CD4-positive, alpha-beta T cell (primary cell): ENCODE measurements around the gene KLHL33. TPM values are rescaled to one million over a fixed set of nuclear protein-coding genes. Genes with fewer than 3 reads are reported as not detected.

Experiments used
- ATAC-seq: fragments of 200-7000 bp; cut with Tn5 transposase; one replicate; pipeline ENCODE4 v1.10.0; 2022; ENCODE audit warnings: mild to moderate bottlenecking; ENCODE audit not compliant: poor library complexity
- CTCF ChIA-PET: fragments of 350-600 bp; sonication (Branson Sonifier 250); formaldehyde crosslinking; loops from one replicate; lab custom pipeline; 2021; ENCODE audit warnings: antibody characterized with exemption, inconsistent platforms; lab: Charles Lee
- POLR2A ChIA-PET: fragments of 350-600 bp; sonication (Branson Sonifier 250); formaldehyde crosslinking; loops from one replicate; lab custom pipeline; 2021; ENCODE audit warnings: antibody characterized with exemption, inconsistent platforms; lab: Charles Lee
- DNase-seq, 14 experiments: peaks; one replicate each; pipeline ENCODE4 v3.0.0-alpha.2; 2013 to 2020; ENCODE audit warnings: mixed read lengths in 2 of 14
- H3K27ac ChIP-seq, 2 donors: one replicate each; pipeline versions ENCODE4 v1.5.1 to v1.7.0; 2013; ENCODE audit warnings: low read length in 2 of 2, low read depth in 1 of 2, mild to moderate bottlenecking in 1 of 2
- H3K27me3 ChIP-seq, 2 experiments: 1 replicate in 1 of 2; 2 replicates in 1 of 2; pipeline versions ENCODE4 v1.6.1 to v1.7.0; 2013; ENCODE audit warnings: low read length in 2 of 2, control low read depth in 1 of 2, mild to moderate bottlenecking in 1 of 2, moderate library complexity in 1 of 2; ENCODE audit not compliant: insufficient read depth in 2 of 2, control insufficient read depth in 1 of 2
- H3K36me3 ChIP-seq: one replicate; pipeline ENCODE4 v1.6.1; 2013; ENCODE audit warnings: low read length, control low read depth; ENCODE audit not compliant: insufficient read depth
- H3K4me1 ChIP-seq: one replicate; pipeline ENCODE4 v1.6.1; 2013; ENCODE audit warnings: low read length, control low read depth; ENCODE audit not compliant: insufficient read depth
- H3K4me3 ChIP-seq: one replicate; pipeline ENCODE4 v1.5.1; 2013; ENCODE audit warnings: mild to moderate bottlenecking, low read length, moderate library complexity
- H3K9me3 ChIP-seq, 2 experiments: 1 replicate in 1 of 2; 2 replicates in 1 of 2; pipeline versions ENCODE4 v1.6.1 to v1.7.0; 2013; ENCODE audit warnings: low read length in 2 of 2, mild to moderate bottlenecking in 2 of 2, control low read depth in 1 of 2, moderate library complexity in 1 of 2; ENCODE audit not compliant: control insufficient read depth in 1 of 2, insufficient read depth in 1 of 2
- H3K27ac Mint-ChIP-seq: one replicate; pipeline ENCODE4 v1.8.0; 2020; ENCODE audit warnings: mixed read lengths
- H3K27me3 Mint-ChIP-seq: one replicate; pipeline ENCODE4 v1.8.0; 2021; ENCODE audit warnings: mixed read lengths
- H3K36me3 Mint-ChIP-seq: one replicate; pipeline ENCODE4 v1.8.0; 2021; ENCODE audit warnings: low read depth, mixed read lengths
- H3K4me1 Mint-ChIP-seq: one replicate; pipeline ENCODE4 v1.8.0; 2021; ENCODE audit warnings: low read depth, mixed read lengths
- H3K4me3 Mint-ChIP-seq: one replicate; pipeline ENCODE4 v1.8.0; 2020; ENCODE audit warnings: mild to moderate bottlenecking, mixed read lengths
- H3K9me3 Mint-ChIP-seq: one replicate; pipeline ENCODE4 v1.8.0; 2020; ENCODE audit warnings: mixed read lengths
- CTCF ChIP-seq: fragments of 200-600 bp; IDR thresholded peaks from one replicate; pipeline ENCODE4 v1.8.0; 2022; ENCODE audit warnings: antibody characterized with exemption, mild to moderate bottlenecking
- intact Hi-C, 2 experiments: fragments of 100-400 bp; cut with DNase I in 1 of 2; cut with micrococcal nuclease in 1 of 2; formaldehyde crosslinking; loops; one replicate each; pipeline versions ENCODE4 v1.15.1 to v1.9.0; 2023 to 2025; cut with DNase I, micrococcal nuclease
- total RNA-seq, 174 experiments: library from RNA in 2 of 174; stranded (reverse) in 2 of 174; gene quantifications; one replicate each; pipeline ENCODE4 v1.2.3 and lab custom pipeline; 2021 to 2026

Gene KLHL33
- total RNA-seq, 2 experiments from 2014 or later, result 0.19 to 0.31 TPM

DNA sequence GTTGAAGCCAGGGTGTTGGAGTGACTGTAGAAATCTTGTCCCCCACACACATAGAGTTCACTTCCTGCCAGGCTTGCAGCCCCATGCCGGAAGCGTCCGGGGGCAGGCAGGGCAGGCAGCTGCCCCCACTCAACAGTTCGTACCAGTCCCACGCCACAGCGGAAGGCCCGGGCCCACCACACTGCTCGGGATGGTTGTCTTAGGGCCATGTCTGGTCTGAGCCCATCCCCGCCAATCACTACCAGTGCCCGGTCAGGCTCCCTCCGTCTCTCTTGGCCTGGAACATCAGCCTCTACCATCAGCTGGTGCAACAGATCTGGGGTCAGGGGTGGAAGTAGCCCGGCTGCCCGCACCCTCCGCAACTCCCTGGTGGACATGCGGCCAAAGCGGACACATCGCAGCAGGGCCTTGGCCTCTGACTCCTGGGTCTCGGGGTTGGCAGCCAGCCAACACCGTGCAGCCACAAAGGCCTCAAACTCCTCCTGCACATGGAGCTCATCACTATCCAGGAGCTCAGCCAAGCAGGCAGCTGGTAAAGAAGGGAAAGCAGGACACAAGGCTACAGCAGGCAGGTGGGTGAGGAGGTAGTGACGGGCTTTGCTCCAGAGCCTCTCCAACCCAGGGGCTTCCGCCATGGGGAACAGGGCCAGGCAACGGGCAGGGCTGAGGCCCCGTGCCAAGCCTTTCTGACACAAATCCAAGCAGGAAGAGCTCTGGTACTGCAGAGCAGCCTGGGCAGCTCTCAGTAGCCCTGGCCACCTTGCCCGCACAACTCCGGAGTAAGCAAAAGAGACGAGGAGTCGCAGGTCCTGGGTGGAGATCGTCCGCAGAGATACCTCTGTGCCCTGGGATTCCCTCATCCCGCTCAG is 5.9 kb downstream of the KLHL33 start:
- no peaks in the 10 kb centered on the region for H3K9me3 ChIP-seq
- CTCF ChIA-PET, result no interaction called here
- H3K27me3 ChIP-seq, result no peaks in the 10 kb centered on the region

GRCh38 chr14:20428802-20429201 is 7.2 kb downstream of the KLHL33 start:
- Mint-ChIP-seq H3K27me3 (no peaks in the 10 kb centered on the region), H3K9me3 (no peaks in the 10 kb centered on the region), H3K36me3 (no peaks in the 10 kb centered on the region), H3K4me1 (peaks cover 34% of the 10 kb centered on the region), H3K27ac (peak overlapping the region; percentile 8), H3K4me3 (no peak overlapping the region)
- peaks cover 29% of the 10 kb centered on the region for H3K4me1 ChIP-seq
- TF ChIP-seq CTCF, result no peak
- no peaks in the 10 kb centered on the region for H3K9me3 ChIP-seq
- no peaks in the 10 kb centered on the region for H3K27me3 ChIP-seq
- DNase-seq (no peak), ATAC-seq (no peak)
- CTCF ChIA-PET, result no interaction called here
- POLR2A ChIA-PET, result interaction anchor here (1.3 kb wide), 1 partner anchor 13 kb away, joined by 3 read pairs; no protein-coding TSS in a partner anchor
- no peak overlapping the region for H3K27ac ChIP-seq
- intact Hi-C loops, result no loop called here
- H3K4me3 ChIP-seq, result no peak overlapping the region
- no peaks in the 10 kb centered on the region for H3K36me3 ChIP-seq

More for the DNA sequence above, 5.9 kb downstream of the KLHL33 start:
- Histone ChIP-seq H3K4me1 (peaks cover 29% of the 10 kb centered on the region), H3K27ac (no peak overlapping the region), H3K4me3 (no peak overlapping the region), H3K36me3 (no peaks in the 10 kb centered on the region)
- no peak for DNase-seq
- intact Hi-C loops, result no loop called here
- H3K4me3 Mint-ChIP-seq, result no peak overlapping the region
- ATAC-seq, result peak; percentile 61
- no peaks in the 10 kb centered on the region for H3K27me3 Mint-ChIP-seq
- POLR2A ChIA-PET, result interaction anchor here (1.0 to 1.4 kb wide), 3 partner anchors 14 to 25 kb away, joined by 3 to 5 read pairs (median 4); partner anchors contain the start of genes APEX1, OSGEP and TEP1
- H3K9me3 Mint-ChIP-seq, result no peaks in the 10 kb centered on the region
- peak overlapping the region; percentile 50 for H3K27ac Mint-ChIP-seq
- peaks cover 34% of the 10 kb centered on the region for H3K4me1 Mint-ChIP-seq
- H3K36me3 Mint-ChIP-seq, result no peaks in the 10 kb centered on the region
- TF ChIP-seq CTCF, result no peak

- no peak for ATAC-seq
- CTCF ChIA-PET, result no interaction called here
- Histone ChIP-seq H3K4me1 (peaks cover 29% of the 10 kb centered on the region), H3K27ac (no peak overlapping the region), H3K36me3 (no peaks in the 10 kb centered on the region), H3K9me3 (no peaks in the 10 kb centered on the region), H3K27me3 (no peaks in the 10 kb centered on the region), H3K4me3 (no peak overlapping the region)
- POLR2A ChIA-PET, result interaction anchor here (1.9 kb wide), 1 partner anchor 33 kb away, joined by 5 read pairs; the partner anchor contains the start of gene PIP4P1
- H3K27ac Mint-ChIP-seq, result peak overlapping the region; percentile 29
- no peak for DNase-seq
- H3K4me1 Mint-ChIP-seq, result peaks cover 34% of the 10 kb centered on the region
- H3K36me3 Mint-ChIP-seq, result no peaks in the 10 kb centered on the region
- H3K9me3 Mint-ChIP-seq, result no peaks in the 10 kb centered on the region
- H3K27me3 Mint-ChIP-seq, result no peaks in the 10 kb centered on the region
- H3K4me3 Mint-ChIP-seq, result no peak overlapping the region
- intact Hi-C loops, result no loop called here
- no peak for TF ChIP-seq CTCF
Observed at GRCh38 chr14:20428010-20428365, 8.0 kb downstream of the KLHL33 start.
